Fibroblast of lung (primary cell): ENCODE data around the gene NARF. TPM values are rescaled to one million over a fixed set of nuclear protein-coding genes. Genes with fewer than 3 reads are reported as not detected.

Experiments used
- DNase-seq, 2 donors: peaks; one replicate each; pipeline versions ENCODE4 v3.0.0 to v3.0.0-alpha.2; 2010; ENCODE audit warnings: low read depth in 2 of 2
- H2AFZ ChIP-seq: 2 replicates; pipeline ENCODE4 v1.5.1; 2012; ENCODE audit warnings: low read length, control low read depth, inconsistent platforms
- H3K27ac ChIP-seq: 2 replicates; pipeline ENCODE4 v1.5.1; 2011; ENCODE audit warnings: low read length, control low read depth; ENCODE audit not compliant: insufficient read depth
- H3K27me3 ChIP-seq: 2 replicates; pipeline ENCODE4 v1.5.1; 2011; ENCODE audit warnings: mild to moderate bottlenecking, low read length; ENCODE audit not compliant: control insufficient read depth, insufficient read depth
- H3K36me3 ChIP-seq: 2 replicates; pipeline ENCODE4 v1.5.1; 2011; ENCODE audit warnings: low read length; ENCODE audit not compliant: control insufficient read depth, insufficient read depth
- H3K4me1 ChIP-seq: 2 replicates; pipeline ENCODE4 v1.5.1; 2011; ENCODE audit warnings: low read length; ENCODE audit not compliant: control insufficient read depth, insufficient read depth; ENCODE audit errors: extremely low read depth
- H3K4me2 ChIP-seq: 2 replicates; pipeline ENCODE4 v1.5.1; 2011; ENCODE audit warnings: low read length, control low read depth; ENCODE audit not compliant: insufficient read depth; ENCODE audit errors: extremely low read depth
- H3K4me3 ChIP-seq, 4 experiments: fragments of 200-600 bp in 1 of 4; sonication (generic) in 1 of 4; replicated peaks in 1 of 4; 2 replicates each; pipeline ENCODE4 v1.5.1; 2011 to 2016; ENCODE audit warnings: low read length in 4 of 4, low read depth in 3 of 4, mild to moderate bottlenecking in 3 of 4, control low read depth in 2 of 4, inconsistent platforms in 1 of 4, mixed read lengths in 1 of 4; ENCODE audit not compliant: insufficient read depth in 1 of 4; ENCODE audit errors: control extremely low read depth in 1 of 4
- H3K79me2 ChIP-seq: 2 replicates; pipeline ENCODE4 v1.5.1; 2012; ENCODE audit warnings: mild to moderate bottlenecking, low read length, inconsistent platforms; ENCODE audit not compliant: control insufficient read depth, insufficient read depth
- H3K9ac ChIP-seq: 2 replicates; pipeline ENCODE4 v1.5.1; 2011; ENCODE audit warnings: mild to moderate bottlenecking, low read length, control low read depth; ENCODE audit not compliant: insufficient read depth
- H3K9me3 ChIP-seq: 2 replicates; pipeline ENCODE4 v1.5.1; 2012; ENCODE audit warnings: low read depth, low read length; ENCODE audit not compliant: control insufficient read depth, insufficient read depth
- H4K20me1 ChIP-seq: 2 replicates; pipeline ENCODE4 v1.5.1; 2011; ENCODE audit warnings: low read length; ENCODE audit not compliant: control insufficient read depth, insufficient read depth; ENCODE audit errors: extremely low read depth
- EZH2 ChIP-seq: IDR thresholded peaks from 2 replicates; pipeline ENCODE4 v1.5.1; 2012; ENCODE audit warnings: low read length, control low read depth, mild to moderate bottlenecking; ENCODE audit errors: missing control alignments
- polyA plus RNA-seq, 2 donors: library from polyadenylated mRNA; depleted of rRNA in 1 of 2; stranded (reverse) in 1 of 2; unstranded in 1 of 2; fragments of >200 nt; gene quantifications; 2 replicates each; pipeline ENCODE4 v1.2.1, GENCODE V29; 2011 to 2012; ENCODE audit warnings: missing spikeins in 1 of 2
- total RNA-seq: library from RNA; depleted of rRNA; stranded (reverse); fragments of >200 nt; gene quantifications from 2 replicates; pipeline ENCODE4 v1.2.1, GENCODE V29; 2014
- TF ChIP-seq, protein P1 (sequence below), 2 donors: IDR thresholded peaks in 1 of 2; conservative IDR thresholded peaks in 1 of 2; 1 replicate in 1 of 2; 2 replicates in 1 of 2; pipeline ENCODE4 v1.5.1; 2011 to 2012; ENCODE audit warnings: low read length in 2 of 2, control low read depth in 1 of 2, inconsistent platforms in 1 of 2, low read depth in 1 of 2, mild to moderate bottlenecking in 1 of 2

Gene NARF
- total and polyA plus RNA-seq, 2 donors (not counting 1 experiment from before 2014, with no cell fraction given): 22.0 to 38.7 TPM

DNA sequence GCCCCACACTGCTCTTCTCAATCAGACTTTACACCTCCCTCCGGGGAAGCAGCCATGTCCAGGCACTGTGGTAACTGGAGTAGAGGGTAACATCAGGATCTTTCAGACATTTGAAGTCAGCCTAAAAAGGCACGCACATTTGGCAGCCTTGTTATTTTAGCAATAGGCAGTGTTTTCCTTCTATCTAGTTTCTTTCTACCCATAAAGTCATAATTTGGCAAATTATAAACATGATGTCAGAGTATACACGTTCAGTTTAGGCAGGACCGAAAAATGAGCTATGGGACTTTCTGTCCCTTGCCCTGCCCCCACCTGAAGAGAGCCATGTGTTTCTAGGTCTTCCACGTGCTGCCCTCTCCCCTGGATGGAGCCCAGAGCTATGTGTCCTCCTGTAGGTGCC is 21.1 kb downstream of the NARF start:
- no peaks in the 10 kb centered on the region for H4K20me1 ChIP-seq
- no peak overlapping the region for H3K4me3 ChIP-seq
- no peak overlapping the region for H3K4me2 ChIP-seq
- TF ChIP-seq, protein P1, sequence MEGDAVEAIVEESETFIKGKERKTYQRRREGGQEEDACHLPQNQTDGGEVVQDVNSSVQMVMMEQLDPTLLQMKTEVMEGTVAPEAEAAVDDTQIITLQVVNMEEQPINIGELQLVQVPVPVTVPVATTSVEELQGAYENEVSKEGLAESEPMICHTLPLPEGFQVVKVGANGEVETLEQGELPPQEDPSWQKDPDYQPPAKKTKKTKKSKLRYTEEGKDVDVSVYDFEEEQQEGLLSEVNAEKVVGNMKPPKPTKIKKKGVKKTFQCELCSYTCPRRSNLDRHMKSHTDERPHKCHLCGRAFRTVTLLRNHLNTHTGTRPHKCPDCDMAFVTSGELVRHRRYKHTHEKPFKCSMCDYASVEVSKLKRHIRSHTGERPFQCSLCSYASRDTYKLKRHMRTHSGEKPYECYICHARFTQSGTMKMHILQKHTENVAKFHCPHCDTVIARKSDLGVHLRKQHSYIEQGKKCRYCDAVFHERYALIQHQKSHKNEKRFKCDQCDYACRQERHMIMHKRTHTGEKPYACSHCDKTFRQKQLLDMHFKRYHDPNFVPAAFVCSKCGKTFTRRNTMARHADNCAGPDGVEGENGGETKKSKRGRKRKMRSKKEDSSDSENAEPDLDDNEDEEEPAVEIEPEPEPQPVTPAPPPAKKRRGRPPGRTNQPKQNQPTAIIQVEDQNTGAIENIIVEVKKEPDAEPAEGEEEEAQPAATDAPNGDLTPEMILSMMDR (conservative IDR thresholded peaks at IDR 0.05 in 1 of 2, IDR thresholded peaks at IDR 0.05 in 1 of 2; ENCODE audit: low read depth in 1 of 2, low read length in 2 of 2): no peak
- no peak for TF ChIP-seq EZH2
- no peaks in the 10 kb centered on the region for H3K9me3 ChIP-seq
- H3K79me2 ChIP-seq: no peaks in the 10 kb centered on the region
- no peaks in the 10 kb centered on the region for H3K4me1 ChIP-seq
- no peak overlapping the region for H2AFZ ChIP-seq
- H3K27me3 ChIP-seq: no peaks in the 10 kb centered on the region
- H3K27ac ChIP-seq: no peak overlapping the region
- peaks cover 11% of the 10 kb centered on the region for H3K36me3 ChIP-seq
- DNase-seq: no peak
- no peak overlapping the region for H3K9ac ChIP-seq

DNA sequence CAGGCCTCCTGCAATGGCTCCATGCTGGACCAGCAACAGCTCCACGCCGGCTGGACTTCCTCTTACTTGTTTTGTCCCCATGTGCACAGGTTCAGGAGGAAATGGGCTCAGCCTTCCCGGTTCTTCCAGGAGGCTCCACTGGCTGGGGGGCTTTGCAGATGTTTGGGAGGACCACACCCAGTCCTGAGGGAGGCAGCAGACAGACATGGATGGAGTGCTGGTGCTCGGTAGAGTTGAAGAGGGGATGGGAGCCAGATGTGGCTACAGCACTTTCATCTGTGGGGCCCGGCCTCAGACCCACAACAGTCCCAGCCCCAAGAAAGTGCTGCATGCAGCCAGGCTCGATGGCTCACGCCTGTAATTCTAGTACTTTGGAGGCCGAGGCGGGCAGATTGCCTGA is 21.8 kb downstream of the NARF start:
- H2AFZ ChIP-seq: no peak overlapping the region
- no peak overlapping the region for H3K27ac ChIP-seq
- no peaks in the 10 kb centered on the region for H3K79me2 ChIP-seq
- DNase-seq: no peak
- H3K9ac ChIP-seq: no peak overlapping the region
- H4K20me1 ChIP-seq: no peaks in the 10 kb centered on the region
- no peaks in the 10 kb centered on the region for H3K4me1 ChIP-seq
- H3K9me3 ChIP-seq: no peaks in the 10 kb centered on the region
- TF ChIP-seq, protein P1 (conservative IDR thresholded peaks at IDR 0.05 in 1 of 2, IDR thresholded peaks at IDR 0.05 in 1 of 2; ENCODE audit: low read depth in 1 of 2, low read length in 2 of 2): no peak
- TF ChIP-seq EZH2: no peak
- no peak overlapping the region for H3K4me2 ChIP-seq
- H3K27me3 ChIP-seq: no peaks in the 10 kb centered on the region
- H3K4me3 ChIP-seq: no peak overlapping the region
- H3K36me3 ChIP-seq: peaks cover 13% of the 10 kb centered on the region

DNA sequence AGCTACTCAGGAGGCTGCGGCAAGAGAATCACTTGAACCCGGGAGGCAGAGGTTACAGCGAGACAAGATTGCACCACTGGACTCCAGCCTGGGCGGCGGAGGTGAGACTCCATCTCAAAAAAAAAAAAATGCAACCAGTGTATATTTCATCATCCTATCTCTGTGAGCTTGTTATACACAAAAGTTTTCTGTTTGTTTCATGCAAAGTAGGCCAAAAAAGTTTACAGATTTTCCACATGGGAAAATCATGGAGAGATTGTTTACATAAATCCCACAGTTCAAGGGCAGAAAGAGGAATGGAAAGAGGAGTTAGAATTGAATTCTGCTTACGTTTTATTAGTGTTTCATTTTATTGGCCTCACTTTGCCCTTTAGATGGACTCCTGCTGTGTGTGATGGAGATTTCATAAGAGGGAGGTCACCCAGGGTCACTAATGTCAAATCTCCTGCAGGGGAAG is 24.7 kb downstream of the NARF start:
- Histone ChIP-seq H3K4me1 (no peaks in the 10 kb centered on the region), H2AFZ (no peak overlapping the region), H3K27me3 (no peaks in the 10 kb centered on the region), H3K79me2 (no peaks in the 10 kb centered on the region), H3K4me3 (no peak overlapping the region), H4K20me1 (no peaks in the 10 kb centered on the region), H3K9ac (no peak overlapping the region), H3K9me3 (no peaks in the 10 kb centered on the region), H3K4me2 (no peak overlapping the region), H3K27ac (no peak overlapping the region), H3K36me3 (peaks cover 23% of the 10 kb centered on the region)
- no peak for TF ChIP-seq EZH2
- TF ChIP-seq, protein P1 (conservative IDR thresholded peaks at IDR 0.05 in 1 of 2, IDR thresholded peaks at IDR 0.05 in 1 of 2; ENCODE audit: low read depth in 1 of 2, low read length in 2 of 2): no peak
- DNase-seq: no peak
